ENCODE measurements around the gene ACTG2.
"Not testable (repeated sequence)": the region's sequence is repeated elsewhere in the genome, so short reads cannot be mapped to it uniquely, and the experiment has no call there.

Gene ACTG2

GRCh38 chr2:73937899-73938298 lies 45.1 kb downstream of the ACTG2 start:
- DNase-seq = no peak

- DNase-seq = peak; percentile 6
Measured at GRCh38 chr2:73938718-73939352, 46.0 kb downstream of the ACTG2 start.

- DNase-seq = peak; percentile 55
Measured at GRCh38 chr2:73939419-73939818, 46.6 kb downstream of the ACTG2 start.

- DNase-seq = not testable (repeated sequence)
Measured at GRCh38 chr2:73940066-73940465, 47.3 kb downstream of the ACTG2 start.

GRCh38 chr2:73942664-73943063 lies 49.9 kb downstream of the ACTG2 start:
- no peak for DNase-seq

- DNase-seq = peak; percentile 43
Measured at GRCh38 chr2:73944714-73945113, 51.9 kb downstream of the ACTG2 start.

GRCh38 chr2:73946215-73946614 lies 53.4 kb downstream of the ACTG2 start:
- DNase-seq = no peak

GRCh38 chr2:73946666-73947065 lies 53.9 kb downstream of the ACTG2 start:
- no peak for DNase-seq

- no peak for DNase-seq
Measured at GRCh38 chr2:73947412-73948018, 54.7 kb downstream of the ACTG2 start.

- no peak for DNase-seq
Measured at GRCh38 chr2:73949802-73950201, 57.0 kb downstream of the ACTG2 start.

GRCh38 chr2:73952499-73953446 lies 60.0 kb downstream of the ACTG2 start:
- DNase-seq = no peak

- no peak for DNase-seq
Measured at GRCh38 chr2:73956218-73956865, 63.5 kb downstream of the ACTG2 start.

GRCh38 chr2:73961274-73961673 lies 68.5 kb downstream of the ACTG2 start:
- no peak for DNase-seq

GRCh38 chr2:73961823-73962615 lies 69.2 kb downstream of the ACTG2 start:
- DNase-seq = no peak

GRCh38 chr2:73962798-73963197 lies 70.0 kb downstream of the ACTG2 start:
- no peak for DNase-seq

GRCh38 chr2:73963385-73964120 lies 70.7 kb downstream of the ACTG2 start:
- peak; percentile 60 for DNase-seq

GRCh38 chr2:73964223-73964622 lies 71.4 kb downstream of the ACTG2 start:
- no peak for DNase-seq

- no peak for DNase-seq
Measured at GRCh38 chr2:73965053-73965452, 72.2 kb downstream of the ACTG2 start.

GRCh38 chr2:73968357-73968937 lies 75.6 kb downstream of the ACTG2 start:
- DNase-seq = no peak

GRCh38 chr2:73969356-73969755 lies 76.5 kb downstream of the ACTG2 start:
- DNase-seq = peak; percentile 31

Data from stimulated activated CD4-positive, alpha-beta T cell treated with anti-CD3 and anti-CD28 coated beads, Interleukin-1b, Interleukin-23, amount 100 ng/mL, for 48 hours (primary cell).